A673 (cell line): ENCODE data around the gene PRKCA. TPM values are rescaled to one million over a fixed set of nuclear protein-coding genes. Genes with fewer than 3 reads are reported as not detected.
"Not testable (repeated sequence)": the region's sequence is repeated elsewhere in the genome, so short reads cannot be mapped to it uniquely, and the experiment has no call there.

Experiments
- BruUV-seq: library from RNA; stranded (reverse); fragments of 400-500 nt; replicated peaks from 2 replicates; lab custom pipeline; 2021; lab: Mats Ljungman, UMichigan
- CTCF ChIA-PET: fragments of 300-600 bp; sonication (Branson Sonifier 250); formaldehyde crosslinking; loops from one replicate; lab custom pipeline; 2022; ENCODE audit warnings: antibody characterized with exemption; lab: Charles Lee
- POLR2A ChIA-PET: fragments of 300-600 bp; sonication (Branson Sonifier 250); formaldehyde crosslinking; loops from one replicate; lab custom pipeline; 2022; ENCODE audit warnings: antibody characterized with exemption; ENCODE audit not compliant: low non-redundant PET; lab: Charles Lee
- DNase-seq: peaks from one replicate; pipeline ENCODE4 v3.0.0-alpha.2; 2015; ENCODE audit warnings: low spot score
- H3K27ac ChIP-seq: fragments of 200-600 bp; sonication (generic); 2 replicates; pipeline ENCODE4 v1.5.1; 2016; ENCODE audit warnings: mixed run types, low read depth, mild to moderate bottlenecking, mixed read lengths, antibody characterized with exemption, low read length; ENCODE audit not compliant: poor library complexity, severe bottlenecking
- H3K27me3 ChIP-seq: fragments of 200-600 bp; sonication (generic); replicated peaks from 2 replicates; pipeline ENCODE4 v1.6.1; 2017; ENCODE audit warnings: mixed run types, low read depth, mild to moderate bottlenecking, mixed read lengths, antibody characterized with exemption, low read length; ENCODE audit not compliant: insufficient read depth, poor library complexity
- H3K36me3 ChIP-seq: fragments of 200-600 bp; sonication (generic); 2 replicates; pipeline ENCODE4 v1.6.1; 2016; ENCODE audit warnings: mixed run types, mild to moderate bottlenecking, mixed read lengths, antibody characterized with exemption, low read length; ENCODE audit not compliant: insufficient read depth, poor library complexity, severe bottlenecking
- H3K4me1 ChIP-seq: fragments of 200-600 bp; sonication (generic); 2 replicates; pipeline ENCODE4 v1.6.1; 2017; ENCODE audit warnings: mixed run types, mild to moderate bottlenecking, mixed read lengths, antibody characterized with exemption, low read length; ENCODE audit not compliant: insufficient read depth, poor library complexity, severe bottlenecking
- H3K4me3 ChIP-seq: fragments of 200-600 bp; sonication (generic); 2 replicates; pipeline ENCODE4 v1.5.1; 2016; ENCODE audit warnings: low read depth, mixed run types, mild to moderate bottlenecking, mixed read lengths, low read length; ENCODE audit not compliant: poor library complexity, severe bottlenecking
- H3K9me3 ChIP-seq: fragments of 200-600 bp; sonication (generic); 2 replicates; pipeline ENCODE4 v1.6.1; 2016; ENCODE audit warnings: mixed run types, low read depth, mild to moderate bottlenecking, mixed read lengths, antibody characterized with exemption, low read length; ENCODE audit not compliant: poor library complexity, severe bottlenecking
- CTCF ChIP-seq: fragments of 300-800, 200-600 bp; sonication (generic); conservative IDR thresholded peaks from 2 replicates; pipeline ENCODE4 v1.5.1; 2017; ENCODE audit warnings: low read depth, mild to moderate bottlenecking, antibody characterized with exemption, low read length, moderate library complexity, mixed read lengths
- EZH2 ChIP-seq: fragments of 200-600 bp; sonication (generic); IDR thresholded peaks from 2 replicates; pipeline ENCODE4 v1.6.1; 2017; ENCODE audit warnings: borderline replicate concordance, low read depth, mild to moderate bottlenecking, mixed read lengths, antibody characterized with exemption, low read length; ENCODE audit not compliant: poor library complexity, severe bottlenecking
- intact Hi-C: fragments of 100-400 bp; cut with micrococcal nuclease; formaldehyde crosslinking; loops from one replicate; pipeline ENCODE4 v1.10.0; 2022; ENCODE audit not compliant: unreplicated experiment
- total RNA-seq: library from RNA; stranded (reverse); gene quantifications from 2 replicates; pipeline ENCODE4 v1.2.3, GENCODE V29; 2021

The PRKCA gene
- total RNA-seq, 1 experiment from 2014 or later: 16.3 TPM

- no peak for TF ChIP-seq EZH2
- TF ChIP-seq CTCF: no peak
- H3K27me3 ChIP-seq: no peaks in the 10 kb centered on the region
- ChIA-PET POLR2A (no interaction called here), CTCF (no interaction called here)
- no peak overlapping the region for H3K4me3 ChIP-seq
- no TSS peak for BruUV-seq
- intact Hi-C loops: no loop called here
- H3K36me3 ChIP-seq: no peaks in the 10 kb centered on the region
- no peak overlapping the region for H3K27ac ChIP-seq
- peaks cover 8% of the 10 kb centered on the region for H3K4me1 ChIP-seq
- no peaks in the 10 kb centered on the region for H3K9me3 ChIP-seq
- DNase-seq: no peak
These were observed 148.4 kb downstream of the PRKCA start for GRCh38 chr17:66450852-66451158.

GRCh38 chr17:66451188-66452149, 149.1 kb downstream of the PRKCA start:
- CTCF ChIA-PET: no interaction called here
- no peak for DNase-seq

GRCh38 chr17:66455060-66455459, 152.6 kb downstream of the PRKCA start:
- no peaks in the 10 kb centered on the region for H3K27me3 ChIP-seq
- no TSS peak for BruUV-seq
- H3K4me3 ChIP-seq: no peak overlapping the region
- intact Hi-C loops: no loop called here
- TF ChIP-seq EZH2 (no peak), CTCF (no peak)
- ChIA-PET CTCF (no interaction called here), POLR2A (no interaction called here)
- DNase-seq: no peak
- H3K36me3 ChIP-seq: no peaks in the 10 kb centered on the region
- H3K4me1 ChIP-seq: peaks cover 5% of the 10 kb centered on the region
- H3K9me3 ChIP-seq: no peaks in the 10 kb centered on the region
- no peak overlapping the region for H3K27ac ChIP-seq

More at GRCh38 chr17:66451188-66452149, 149.1 kb downstream of the PRKCA start:
- Histone ChIP-seq H3K4me1 (peaks cover 8% of the 10 kb centered on the region), H3K9me3 (no peaks in the 10 kb centered on the region), H3K27ac (no peak overlapping the region), H3K27me3 (no peaks in the 10 kb centered on the region), H3K36me3 (no peaks in the 10 kb centered on the region), H3K4me3 (no peak overlapping the region)
- peak; percentile 36; the same call in 1 of the 2 replicates for TF ChIP-seq CTCF
- no peak for TF ChIP-seq EZH2
- intact Hi-C loops: no loop called here
- POLR2A ChIA-PET: no interaction called here
- BruUV-seq: no TSS peak

- H3K27me3 ChIP-seq, H3K4me3 ChIP-seq, BruUV-seq, intact Hi-C loops, CTCF ChIA-PET, H3K36me3 ChIP-seq, H3K27ac ChIP-seq, H3K4me1 ChIP-seq, DNase-seq, H3K9me3 ChIP-seq, POLR2A ChIA-PET: not testable (repeated sequence)
These were observed 155.1 kb downstream of the PRKCA start for GRCh38 chr17:66457499-66457898.
